Activated gamma-delta T cell (primary cell): Measurements from ENCODE around the gene RBM4.
"Not testable (repeated sequence)": the region's sequence is repeated elsewhere in the genome, so short reads cannot be mapped to it uniquely, and the experiment has no call there.

Experiments
- DNase-seq: peaks from one replicate; lab custom pipeline; 2025; lab: John Stamatoyannopoulos, UW

The RBM4 gene

GRCh38 chr11:66616379-66617154 is 21.9 kb upstream of the RBM4 start, which contains the start of gene RBM14:
TSS of gene RBM14 (plus strand) at chr11:66616630. CDS start at chr11:66616721, 91 bp downstream.
- DNase-seq: peak; percentile 94

- no peak for DNase-seq
These were observed 21.2 kb upstream of the RBM4 start for GRCh38 chr11:66617155-66617834.

- DNase-seq: no peak
These were observed 19.4 kb upstream of the RBM4 start for GRCh38 chr11:66619080-66619554.

- DNase-seq: no peak
These were observed 14.1 kb upstream of the RBM4 start for GRCh38 chr11:66624450-66624849.

GRCh38 chr11:66625041-66625751 is 13.3 kb upstream of the RBM4 start:
- no peak for DNase-seq

- no peak for DNase-seq
These were observed 12.8 kb upstream of the RBM4 start for GRCh38 chr11:66625752-66626149.

- DNase-seq: no peak
These were observed 12.1 kb upstream of the RBM4 start for GRCh38 chr11:66626382-66626781.

GRCh38 chr11:66626926-66627325 is 11.6 kb upstream of the RBM4 start:
- DNase-seq: no peak

- DNase-seq: no peak
These were observed 10.4 kb upstream of the RBM4 start for GRCh38 chr11:66628061-66628603.

- no peak for DNase-seq
These were observed 9.1 kb upstream of the RBM4 start for GRCh38 chr11:66629356-66629755.

- no peak for DNase-seq
These were observed 6.6 kb upstream of the RBM4 start for GRCh38 chr11:66631883-66632282.

- no peak for DNase-seq
These were observed 5.6 kb upstream of the RBM4 start for GRCh38 chr11:66632952-66633351.

GRCh38 chr11:66636411-66636810 is 2.1 kb upstream of the RBM4 start:
- DNase-seq: no peak

GRCh38 chr11:66637557-66638176 is 836 bp upstream of the RBM4 start:
- DNase-seq: no peak

GRCh38 chr11:66639066-66639813 is 737 bp downstream of the RBM4 start:
- DNase-seq: no peak

- DNase-seq: not testable (repeated sequence)
These were observed 1.4 kb downstream of the RBM4 start for GRCh38 chr11:66639814-66640340.

GRCh38 chr11:66641834-66642233 is 3.3 kb downstream of the RBM4 start:
- no peak for DNase-seq

- DNase-seq: no peak
These were observed 5.4 kb downstream of the RBM4 start for GRCh38 chr11:66643745-66644437.

GRCh38 chr11:66646828-66647227 is 8.3 kb downstream of the RBM4 start:
- DNase-seq: no peak

GRCh38 chr11:66649903-66650302 is 11.4 kb downstream of the RBM4 start:
- no peak for DNase-seq
